Stimulated activated CD8-positive, alpha-beta memory T cell treated with anti-CD3 and anti-CD28 coated beads, Interleukin-2, amount 100 ng/mL, for 1 hour (primary cell): ENCODE results near the gene PDGFB.
"Not testable (repeated sequence)": the region's sequence is repeated elsewhere in the genome, so short reads cannot be mapped to it uniquely, and the experiment has no call there.

Source experiments
- DNase-seq, 2 donors: peaks; one replicate each; pipeline ENCODE4 v3.0.0-alpha.2; 2020; ENCODE audit warnings: low read depth in 2 of 2

The PDGFB gene

GRCh38 chr22:39227542-39228272 lies 17.1 kb downstream of the PDGFB start:
- no peak for DNase-seq

DNA sequence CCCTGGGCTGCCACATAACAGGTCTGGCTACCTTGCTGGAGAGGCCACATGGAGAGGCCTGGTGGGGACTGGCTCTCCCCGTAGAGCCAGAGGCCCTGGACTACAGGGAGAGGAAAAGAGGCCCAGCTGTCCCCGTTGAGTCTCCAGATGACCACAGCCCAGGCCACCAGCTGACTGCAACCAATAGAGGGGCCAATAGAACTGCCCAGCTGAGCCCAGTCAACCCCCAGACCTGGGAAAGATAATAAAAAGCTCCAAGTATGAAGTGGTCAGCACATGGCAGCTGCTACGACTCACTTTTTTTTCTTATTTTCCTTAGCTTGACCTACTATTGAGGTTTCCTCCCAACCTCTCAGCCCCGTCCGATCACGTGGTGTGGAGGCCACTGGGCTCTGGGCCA lies 18.4 kb downstream of the PDGFB start:
- DNase-seq, result no peak

- DNase-seq, result no peak
These were observed 19.2 kb downstream of the PDGFB start for GRCh38 chr22:39225591-39225990.

DNA sequence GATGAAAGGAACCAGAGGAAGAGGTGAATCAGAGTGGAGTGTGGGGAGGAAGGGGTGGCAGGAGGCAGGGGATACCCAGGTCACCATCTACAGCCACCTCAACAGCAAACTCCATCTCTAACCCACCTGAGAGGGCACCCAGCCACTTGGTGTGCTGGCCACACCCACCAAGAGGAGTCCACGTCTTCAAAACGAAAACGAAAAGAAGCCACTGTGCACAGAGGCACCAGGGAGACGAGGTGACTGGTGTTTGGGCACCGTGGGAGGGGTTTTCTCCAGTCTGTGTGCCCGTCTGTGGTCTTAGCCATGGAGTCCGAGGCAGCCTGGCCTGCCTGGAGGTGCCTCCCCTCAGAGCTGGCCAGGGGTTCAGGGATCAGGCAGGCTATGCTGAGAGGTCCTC lies 20.2 kb downstream of the PDGFB start:
- DNase-seq, result no peak

GRCh38 chr22:39223091-39223710 lies 21.6 kb downstream of the PDGFB start:
- DNase-seq, result no peak

GRCh38 chr22:39221999-39222686 lies 22.6 kb downstream of the PDGFB start:
- DNase-seq, result no peak

- DNase-seq, result no peak
These were observed 23.6 kb downstream of the PDGFB start for GRCh38 chr22:39220890-39221850.

GRCh38 chr22:39220450-39220849 lies 24.3 kb downstream of the PDGFB start:
- no peak for DNase-seq

- no peak for DNase-seq
These were observed 25.4 kb downstream of the PDGFB start for GRCh38 chr22:39219071-39220039.

GRCh38 chr22:39218432-39218831 lies 26.4 kb downstream of the PDGFB start:
- not testable (repeated sequence) for DNase-seq

- no peak for DNase-seq
These were observed 28.7 kb downstream of the PDGFB start for GRCh38 chr22:39216143-39216490.

- DNase-seq, result no peak
These were observed 29.2 kb downstream of the PDGFB start for GRCh38 chr22:39215426-39216142.

DNA sequence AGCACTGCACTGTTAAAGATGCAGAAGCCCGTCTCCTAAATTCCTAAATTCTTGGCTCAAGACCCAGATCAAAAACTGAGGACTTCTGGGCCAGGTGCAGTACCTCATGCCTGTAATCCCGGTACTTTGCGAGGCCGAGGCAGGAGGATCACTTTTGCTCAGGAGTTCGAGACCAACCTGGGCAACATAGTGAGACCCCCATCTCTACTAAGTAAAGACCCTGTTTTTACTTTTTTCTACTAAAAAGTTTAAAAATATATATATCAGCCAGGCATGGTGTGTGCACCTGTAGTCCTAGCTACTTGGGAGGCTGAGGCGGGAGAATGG lies 29.7 kb downstream of the PDGFB start:
- DNase-seq, result no peak

GRCh38 chr22:39214383-39215069 lies 30.3 kb downstream of the PDGFB start:
- no peak for DNase-seq

DNA sequence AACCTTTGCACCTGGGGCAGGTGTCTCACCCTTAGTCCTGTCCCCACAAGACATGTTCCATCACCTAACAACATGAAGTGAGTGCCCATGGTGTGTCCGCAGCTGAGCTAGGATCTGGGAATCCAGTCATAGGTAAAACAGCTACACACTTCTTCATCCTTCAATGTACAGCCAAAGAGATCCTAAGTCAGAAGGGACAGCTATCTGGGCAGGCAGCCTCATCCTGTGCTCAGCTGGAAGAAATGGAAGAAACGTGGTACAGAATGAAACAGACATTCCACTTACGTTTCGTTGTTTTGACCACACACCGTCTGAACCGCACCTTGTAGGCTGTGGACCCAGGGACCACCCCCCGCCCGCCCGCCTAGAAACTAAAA lies 30.8 kb downstream of the PDGFB start:
- DNase-seq, result no peak

DNA sequence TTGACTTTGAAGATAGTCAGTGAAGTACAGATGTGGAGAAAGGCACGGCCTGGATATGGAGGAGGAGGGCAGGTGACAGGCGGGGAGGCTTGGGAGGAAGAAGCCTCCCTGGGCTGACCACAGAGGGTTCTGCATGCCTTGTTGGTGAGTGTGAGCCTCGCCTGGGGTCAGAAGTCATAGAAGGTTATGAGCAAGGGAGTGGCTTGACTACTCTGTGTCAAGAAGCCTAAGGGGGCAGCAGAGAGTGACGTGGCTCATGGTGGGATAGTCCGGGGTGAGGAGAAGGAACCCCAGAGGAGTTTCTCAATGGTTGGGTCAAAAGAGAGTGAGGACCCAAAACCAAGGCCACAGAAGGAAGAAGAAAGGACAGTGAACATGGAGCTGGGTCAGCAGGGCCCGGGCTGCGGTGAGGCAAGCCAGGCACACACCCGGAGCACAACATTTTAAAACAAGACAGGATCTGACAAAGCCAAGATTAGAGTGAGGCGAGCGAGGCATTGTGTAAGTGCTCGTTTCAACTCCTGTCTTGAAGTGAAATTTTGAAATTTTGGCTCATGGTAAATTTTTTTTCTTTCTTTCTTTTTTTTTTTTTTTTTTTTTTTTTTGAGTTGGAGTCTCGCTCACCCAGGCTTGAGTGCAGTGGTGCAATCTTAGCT lies 31.9 kb downstream of the PDGFB start:
- DNase-seq, result no peak

DNA sequence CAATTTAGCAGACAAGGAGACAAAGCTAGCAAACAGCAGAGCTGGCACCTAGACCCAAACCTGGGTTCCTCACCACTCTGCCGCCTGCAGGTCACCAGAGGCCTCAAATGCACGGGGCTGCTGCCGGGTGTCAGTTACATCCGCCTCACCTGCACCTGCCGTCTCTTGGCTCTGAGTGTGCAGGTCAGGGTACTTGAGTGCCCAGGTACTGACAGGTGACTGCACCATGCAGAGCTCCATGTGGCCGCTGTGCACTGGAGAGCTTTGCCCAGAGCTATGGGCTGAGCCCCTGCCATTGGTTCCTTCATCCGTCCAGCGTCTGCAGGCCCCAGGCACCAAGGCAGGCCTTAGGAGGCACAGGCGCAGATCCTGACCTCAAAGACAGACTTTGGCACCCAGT lies 35.0 kb downstream of the PDGFB start:
- DNase-seq, result no peak

DNA sequence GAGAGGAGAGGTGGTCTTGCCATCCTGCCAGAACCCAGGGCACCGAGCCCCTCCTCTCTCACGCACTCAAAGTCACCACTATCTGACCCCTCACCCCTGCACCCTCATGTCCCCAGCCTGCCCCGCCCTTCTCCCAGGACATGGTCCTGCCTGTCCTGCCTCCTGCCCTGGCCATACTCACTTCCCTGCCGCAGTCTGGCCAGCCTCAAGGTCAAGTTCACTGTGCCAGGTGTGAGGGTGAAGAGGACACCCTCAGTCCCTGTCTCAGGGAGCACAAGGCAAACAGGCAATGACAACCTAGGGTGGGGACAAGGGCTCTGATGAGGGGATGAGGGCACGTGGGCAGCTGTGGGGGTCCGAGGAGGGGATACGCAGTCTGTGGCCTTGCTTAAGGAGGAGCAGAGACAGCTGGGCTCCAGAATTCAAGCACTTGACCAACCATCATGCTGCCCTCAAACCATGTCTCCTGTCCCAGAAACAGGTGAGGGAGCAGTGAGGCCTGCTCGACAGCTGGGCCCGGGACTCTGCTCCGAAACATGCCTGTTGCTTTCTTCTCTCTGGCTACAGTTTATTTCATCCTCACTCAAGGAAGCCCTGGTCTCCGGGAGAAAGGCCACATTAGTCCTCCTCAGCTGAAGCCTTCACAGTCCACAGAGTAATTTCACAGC lies 36.6 kb downstream of the PDGFB start:
- no peak for DNase-seq
